WTC11 (cell line): ENCODE results near the gene AGAP6.
"Not testable (repeated sequence)": the region's sequence is repeated elsewhere in the genome, so short reads cannot be mapped to it uniquely, and the experiment has no call there.

Source experiments
- ATF6 ChIP-seq: sonication (generic); formaldehyde crosslinking; IDR thresholded peaks from 2 replicates; pipeline ENCODE4 v1.8.1; 2023; ENCODE audit warnings: mild to moderate bottlenecking, missing genetic modification reagents
- CDX4 ChIP-seq: fragments of 250-450 bp; sonication (Bioruptor Pico); IDR thresholded peaks from 2 replicates; pipeline ENCODE4 v1.9.0; 2021; ENCODE audit warnings: moderate library complexity, mild to moderate bottlenecking, inconsistent platforms, borderline replicate concordance
- ELF4 ChIP-seq: sonication (generic); formaldehyde crosslinking; IDR thresholded peaks from 2 replicates; pipeline ENCODE4 v1.8.1; 2022; ENCODE audit warnings: low read depth, mild to moderate bottlenecking, moderate library complexity, missing genetic modification reagents
- ETV6 ChIP-seq: sonication (generic); formaldehyde crosslinking; IDR thresholded peaks from 2 replicates; pipeline ENCODE4 v1.8.1; 2022; ENCODE audit warnings: mild to moderate bottlenecking, missing genetic modification reagents
- NFE2L1 ChIP-seq: sonication (generic); formaldehyde crosslinking; IDR thresholded peaks from 2 replicates; pipeline ENCODE4 v1.8.1; 2023; ENCODE audit warnings: missing genetic modification reagents
- NR3C1 ChIP-seq: sonication (generic); formaldehyde crosslinking; conservative IDR thresholded peaks from 2 replicates; pipeline ENCODE4 v1.8.1; 2023; ENCODE audit warnings: low read depth, mild to moderate bottlenecking, missing genetic modification reagents
- SP1 ChIP-seq: sonication (generic); formaldehyde crosslinking; conservative IDR thresholded peaks from 2 replicates; pipeline ENCODE4 v1.8.1; 2022; ENCODE audit warnings: missing genetic modification reagents
- TEAD1 ChIP-seq: sonication (generic); formaldehyde crosslinking; IDR thresholded peaks from 2 replicates; pipeline ENCODE4 v1.8.0; 2022; ENCODE audit warnings: mild to moderate bottlenecking, missing genetic modification reagents
- TEAD4 ChIP-seq: sonication (generic); formaldehyde crosslinking; IDR thresholded peaks from 2 replicates; pipeline ENCODE4 v1.8.0; 2022; ENCODE audit warnings: mild to moderate bottlenecking, missing genetic modification reagents
- ZMAT4 ChIP-seq: fragments of 250-450 bp; sonication (Bioruptor Pico); IDR thresholded peaks from 2 replicates; pipeline ENCODE4 v1.9.0; 2021; ENCODE audit warnings: mild to moderate bottlenecking
- TF ChIP-seq, protein P1 (sequence below): sonication (generic); formaldehyde crosslinking; IDR thresholded peaks from 2 replicates; pipeline ENCODE4 v1.8.1; 2022; ENCODE audit warnings: missing genetic modification reagents, borderline replicate concordance
- TF ChIP-seq, protein P2 (sequence below): sonication (generic); formaldehyde crosslinking; IDR thresholded peaks from 2 replicates; pipeline ENCODE4 v1.8.1; 2022; ENCODE audit warnings: low read depth, missing genetic modification reagents, borderline replicate concordance
- TF ChIP-seq, protein P3 (sequence below): fragments of 200-600 bp; IDR thresholded peaks from 2 replicates; pipeline ENCODE4 v1.8.0; 2022; ENCODE audit warnings: antibody characterized with exemption

DNA sequence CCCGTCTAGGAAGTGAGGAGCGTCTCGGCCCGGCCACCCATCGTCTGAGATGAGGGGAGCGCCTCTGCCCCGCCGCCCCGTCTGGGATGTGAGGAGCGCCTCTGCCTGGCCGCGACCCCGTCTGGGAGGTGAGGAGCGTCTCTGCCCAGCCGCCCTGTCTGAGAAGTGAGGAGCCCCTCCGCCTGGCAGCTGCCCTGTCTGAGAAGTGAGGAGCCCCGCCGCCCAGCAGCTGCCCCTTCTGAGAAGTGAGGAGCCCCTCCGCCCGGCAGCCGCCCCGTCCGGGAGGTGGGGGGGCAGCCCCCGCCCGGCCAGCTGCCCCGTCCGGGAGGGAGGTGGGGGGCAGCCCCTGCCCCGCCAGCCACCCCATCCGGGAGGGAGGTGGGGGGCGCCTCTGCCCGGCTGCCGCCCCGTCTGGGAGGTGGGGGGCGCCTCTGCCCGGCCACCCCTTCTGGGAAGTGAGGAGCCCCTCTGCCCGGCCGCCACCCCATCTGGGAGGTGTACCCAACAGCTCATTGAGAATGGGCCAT lies 17.8 kb upstream of the AGAP6 start:
- TF ChIP-seq ATF6 (CRISPR knock-in tag); TEAD1 (CRISPR knock-in tag); ETV6; TEAD4 (CRISPR knock-in tag); CDX4 (CRISPR knock-in tag); ZMAT4 (CRISPR knock-in tag); NFE2L1 (CRISPR knock-in tag); NR3C1 (CRISPR knock-in tag); ELF4 (CRISPR knock-in tag); SP1 (CRISPR knock-in tag): not testable (repeated sequence)
- TF ChIP-seq, protein P1, sequence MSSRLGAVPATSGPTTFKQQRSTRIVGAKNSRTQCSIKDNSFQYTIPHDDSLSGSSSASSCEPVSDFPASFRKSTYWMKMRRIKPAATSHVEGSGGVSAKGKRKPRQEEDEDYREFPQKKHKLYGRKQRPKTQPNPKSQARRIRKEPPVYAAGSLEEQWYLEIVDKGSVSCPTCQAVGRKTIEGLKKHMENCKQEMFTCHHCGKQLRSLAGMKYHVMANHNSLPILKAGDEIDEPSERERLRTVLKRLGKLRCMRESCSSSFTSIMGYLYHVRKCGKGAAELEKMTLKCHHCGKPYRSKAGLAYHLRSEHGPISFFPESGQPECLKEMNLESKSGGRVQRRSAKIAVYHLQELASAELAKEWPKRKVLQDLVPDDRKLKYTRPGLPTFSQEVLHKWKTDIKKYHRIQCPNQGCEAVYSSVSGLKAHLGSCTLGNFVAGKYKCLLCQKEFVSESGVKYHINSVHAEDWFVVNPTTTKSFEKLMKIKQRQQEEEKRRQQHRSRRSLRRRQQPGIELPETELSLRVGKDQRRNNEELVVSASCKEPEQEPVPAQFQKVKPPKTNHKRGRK (CRISPR knock-in tag) = not testable (repeated sequence)
- TF ChIP-seq, protein P2, sequence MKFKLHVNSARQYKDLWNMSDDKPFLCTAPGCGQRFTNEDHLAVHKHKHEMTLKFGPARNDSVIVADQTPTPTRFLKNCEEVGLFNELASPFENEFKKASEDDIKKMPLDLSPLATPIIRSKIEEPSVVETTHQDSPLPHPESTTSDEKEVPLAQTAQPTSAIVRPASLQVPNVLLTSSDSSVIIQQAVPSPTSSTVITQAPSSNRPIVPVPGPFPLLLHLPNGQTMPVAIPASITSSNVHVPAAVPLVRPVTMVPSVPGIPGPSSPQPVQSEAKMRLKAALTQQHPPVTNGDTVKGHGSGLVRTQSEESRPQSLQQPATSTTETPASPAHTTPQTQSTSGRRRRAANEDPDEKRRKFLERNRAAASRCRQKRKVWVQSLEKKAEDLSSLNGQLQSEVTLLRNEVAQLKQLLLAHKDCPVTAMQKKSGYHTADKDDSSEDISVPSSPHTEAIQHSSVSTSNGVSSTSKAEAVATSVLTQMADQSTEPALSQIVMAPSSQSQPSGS = not testable (repeated sequence)
- TF ChIP-seq, protein P3, sequence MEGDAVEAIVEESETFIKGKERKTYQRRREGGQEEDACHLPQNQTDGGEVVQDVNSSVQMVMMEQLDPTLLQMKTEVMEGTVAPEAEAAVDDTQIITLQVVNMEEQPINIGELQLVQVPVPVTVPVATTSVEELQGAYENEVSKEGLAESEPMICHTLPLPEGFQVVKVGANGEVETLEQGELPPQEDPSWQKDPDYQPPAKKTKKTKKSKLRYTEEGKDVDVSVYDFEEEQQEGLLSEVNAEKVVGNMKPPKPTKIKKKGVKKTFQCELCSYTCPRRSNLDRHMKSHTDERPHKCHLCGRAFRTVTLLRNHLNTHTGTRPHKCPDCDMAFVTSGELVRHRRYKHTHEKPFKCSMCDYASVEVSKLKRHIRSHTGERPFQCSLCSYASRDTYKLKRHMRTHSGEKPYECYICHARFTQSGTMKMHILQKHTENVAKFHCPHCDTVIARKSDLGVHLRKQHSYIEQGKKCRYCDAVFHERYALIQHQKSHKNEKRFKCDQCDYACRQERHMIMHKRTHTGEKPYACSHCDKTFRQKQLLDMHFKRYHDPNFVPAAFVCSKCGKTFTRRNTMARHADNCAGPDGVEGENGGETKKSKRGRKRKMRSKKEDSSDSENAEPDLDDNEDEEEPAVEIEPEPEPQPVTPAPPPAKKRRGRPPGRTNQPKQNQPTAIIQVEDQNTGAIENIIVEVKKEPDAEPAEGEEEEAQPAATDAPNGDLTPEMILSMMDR = not testable (repeated sequence)
